K562 (cell line): ENCODE results near the gene PRLH. TPM values are rescaled to one million over a fixed set of nuclear protein-coding genes. Genes with fewer than 3 reads are reported as not detected.

Source experiments
- ATAC-seq: fragments of 200-7000 bp; cut with Tn5 transposase; 3 replicates; pipeline ENCODE4 v1.9.1; 2020; ENCODE audit warnings: moderate library complexity
- BruUV-seq: library from RNA; stranded (reverse); fragments of 400-500 nt; replicated peaks from 2 replicates; lab custom pipeline; 2021; lab: Mats Ljungman, UMichigan
- CTCF ChIA-PET: fragments of 300-600 bp; formaldehyde crosslinking; extraction: SDS; loops from one replicate; lab custom pipeline; 2021; ENCODE audit warnings: low intra/inter-chr PET ratio; lab: Yijun Ruan, JAX
- POLR2A ChIA-PET: fragments of 300-600, 350-650 bp; sonication (Branson Sonifier 250); formaldehyde crosslinking; extraction: SDS; loops from one replicate; lab custom pipeline; 2021; ENCODE audit warnings: antibody characterized with exemption, inconsistent platforms; lab: Yijun Ruan, JAX
- DNase-seq, 4 experiments: peaks; one replicate each; pipeline versions ENCODE4 v3.0.0 to v3.0.0-alpha.2; 2011 to 2018; ENCODE audit warnings: low spot score in 3 of 4, mixed read lengths in 3 of 4; ENCODE audit errors: extremely low read depth in 1 of 4
- FAIRE-seq: peaks from 2 replicates; lab custom pipeline; 2011; peaks lifted over from hg19 to GRCh38; lab: Jason Lieb, UNC
- H2AFZ ChIP-seq: 2 replicates; pipeline ENCODE4 v1.6.0; 2011; ENCODE audit warnings: low read depth, low read length, control low read depth, inconsistent platforms
- H3K27ac ChIP-seq: fragments of 200-600 bp; 3 replicates; pipeline ENCODE4 v1.8.0; 2011; ENCODE audit warnings: low read depth, mild to moderate bottlenecking, control low read depth, inconsistent platforms, low read length, moderate library complexity, mixed read lengths; ENCODE audit errors: extremely low read depth
- H3K27me3 ChIP-seq, 2 experiments: fragments of 300-600 bp in 1 of 2; 2 replicates in 1 of 2; 3 replicates in 1 of 2; pipeline versions ENCODE4 v1.6.0 to v1.8.0; 2011; ENCODE audit warnings: inconsistent platforms in 2 of 2, low read length in 2 of 2, mild to moderate bottlenecking in 1 of 2, mixed read lengths in 1 of 2, moderate library complexity in 1 of 2; ENCODE audit not compliant: control insufficient read depth in 2 of 2, insufficient read depth in 2 of 2
- H3K36me3 ChIP-seq: fragments of 300-600 bp; 3 replicates; pipeline ENCODE4 v1.8.0; 2011; ENCODE audit warnings: mild to moderate bottlenecking, low read length, inconsistent platforms; ENCODE audit not compliant: control insufficient read depth, insufficient read depth
- H3K4me1 ChIP-seq, 2 experiments: fragments of 200-600 bp in 1 of 2; replicated peaks in 1 of 2; 2 replicates in 1 of 2; 3 replicates in 1 of 2; pipeline versions ENCODE4 v1.5.1 to v1.8.0; 2011; ENCODE audit warnings: inconsistent platforms in 2 of 2, low read length in 2 of 2, mild to moderate bottlenecking in 1 of 2, mixed read lengths in 1 of 2, moderate library complexity in 1 of 2; ENCODE audit not compliant: control insufficient read depth in 2 of 2, insufficient read depth in 2 of 2
- H3K4me2 ChIP-seq: 2 replicates; pipeline ENCODE4 v1.6.1; 2011; ENCODE audit warnings: low read length, control low read depth, inconsistent platforms, mixed read lengths; ENCODE audit not compliant: insufficient read depth
- H3K4me3 ChIP-seq: fragments of 200-600 bp; sonication (generic), shearing (Covaris generic); 2 replicates; pipeline ENCODE4 v1.5.1; 2016; ENCODE audit warnings: control low read depth, inconsistent platforms
- H3K79me2 ChIP-seq: fragments of 200-600 bp; 3 replicates; pipeline ENCODE4 v1.8.0; 2011; ENCODE audit warnings: low read length, inconsistent platforms; ENCODE audit not compliant: control insufficient read depth, insufficient read depth
- H3K9ac ChIP-seq, 2 experiments: 2 replicates each; pipeline versions ENCODE4 v1.6.0 to v1.6.1; 2011; ENCODE audit warnings: low read depth in 2 of 2, low read length in 2 of 2, control low read depth in 1 of 2, inconsistent platforms in 1 of 2, mild to moderate bottlenecking in 1 of 2, mixed read lengths in 1 of 2; ENCODE audit not compliant: insufficient read depth in 1 of 2
- H3K9me1 ChIP-seq: one replicate; pipeline ENCODE4 v1.6.0; 2011; ENCODE audit warnings: inconsistent platforms, mild to moderate bottlenecking, low read length, moderate library complexity; ENCODE audit not compliant: control insufficient read depth, insufficient read depth
- H3K9me3 ChIP-seq: replicated peaks from 2 replicates; pipeline ENCODE4 v1.5.1; 2011; ENCODE audit warnings: low read depth, low read length, inconsistent platforms; ENCODE audit not compliant: control insufficient read depth, insufficient read depth
- H4K20me1 ChIP-seq: replicated peaks from 2 replicates; pipeline ENCODE4 v1.6.1; 2011; ENCODE audit warnings: low read length, inconsistent platforms, mixed read lengths; ENCODE audit not compliant: control insufficient read depth, insufficient read depth
- C11orf30 ChIP-seq: fragments of 450-650 bp; IDR thresholded peaks from 2 replicates; pipeline ENCODE4 v1.6.1; 2016; ENCODE audit warnings: low read depth, mild to moderate bottlenecking
- ETS2 ChIP-seq: IDR thresholded peaks from 2 replicates; pipeline ENCODE4 v1.6.1; 2016; ENCODE audit warnings: borderline replicate concordance, missing genetic modification characterization, mild to moderate bottlenecking, moderate library complexity, missing compliant biosample characterization; ENCODE audit not compliant: poor library complexity, severe bottlenecking
- HMG20A ChIP-seq: fragments of 450-650 bp; formaldehyde crosslinking; conservative IDR thresholded peaks from 2 replicates; pipeline ENCODE4 v1.4.0; 2020; ENCODE audit warnings: mild to moderate bottlenecking, mixed read lengths
- RBM39 ChIP-seq: fragments of 200-400 bp; formaldehyde crosslinking; optimal IDR thresholded peaks from 2 replicates; pipeline ENCODE3; 2018; ENCODE audit warnings: low read depth, low read length
- U2AF2 ChIP-seq: fragments of 200-400 bp; formaldehyde crosslinking; optimal IDR thresholded peaks from 2 replicates; pipeline ENCODE3; 2017; ENCODE audit warnings: low read depth, mild to moderate bottlenecking, low read length
- XRCC5 ChIP-seq: fragments of 200-400 bp; formaldehyde crosslinking; IDR thresholded peaks from 2 replicates; pipeline ENCODE4 v1.6.1; 2017; ENCODE audit warnings: low read depth, mild to moderate bottlenecking, low read length
- WGBS: fragments of 100-300 bp; shearing (Covaris generic); methylation state at CpG from one replicate; pipeline ENCODE4 v1.1.6; 2016; ENCODE audit warnings: low coverage, mixed read lengths; ENCODE audit not compliant: insufficient coverage; ENCODE audit errors: missing lambda C conversion rate; 5-methylcytosine and 5-hydroxymethylcytosine counted together
- in situ Hi-C: fragments of 300-500 bp; cut with MboI; formaldehyde crosslinking; loops from 4 replicates; pipeline ENCODE4 v1.15.0; 2018; ENCODE audit warnings: inconsistent platforms, mixed read lengths
- intact Hi-C: fragments of 100-400 bp; cut with micrococcal nuclease; formaldehyde crosslinking; loops from 2 replicates; pipeline ENCODE4 v1.14.2; 2022
- polyA plus RNA-seq, 8 experiments: library from polyadenylated mRNA; depleted of rRNA in 4 of 8; stranded (reverse) in 5 of 8; unstranded in 3 of 8; fragments of >200 nt; fragmentation: Nextera tagmentation in 2 of 8; fragmentation: Illumina TruSeq in 1 of 8; extraction: Ambion mirVana in 2 of 8; extraction: Trizol in 1 of 8; gene quantifications; 2 replicates each; pipeline versions ENCODE4 v1.2.1 to v1.2.3, GENCODE V29; 2011 to 2014; ENCODE audit warnings: inconsistent platforms in 1 of 8, missing spikeins in 1 of 8
- total RNA-seq, 7 experiments: library from RNA; depleted of rRNA in 6 of 7; stranded (reverse); fragments of >200 nt in 6 of 7; fragmentation: Illumina TruSeq in 2 of 7; extraction: Trizol in 2 of 7; gene quantifications; 2 replicates each; pipeline versions ENCODE4 v1.2.1 to v1.2.3, GENCODE V29; 2011 to 2021; ENCODE audit warnings: low replicate concordance in 1 of 7
- TF ChIP-seq, protein P1 (sequence below): sonication (generic); formaldehyde crosslinking; IDR thresholded peaks from 2 replicates; pipeline ENCODE4 v1.8.1; 2023; ENCODE audit warnings: mild to moderate bottlenecking, missing genetic modification reagents
- TF ChIP-seq, protein P2 (sequence below): fragments of 450-650 bp; IDR thresholded peaks from 2 replicates; pipeline ENCODE4 v1.6.1; 2017; ENCODE audit warnings: mild to moderate bottlenecking, moderate library complexity
- TF ChIP-seq, protein P3 (sequence below): fragments of 250-450 bp; sonication (Bioruptor Pico); IDR thresholded peaks from 2 replicates; pipeline ENCODE4 v1.9.0; 2021; ENCODE audit warnings: mild to moderate bottlenecking, inconsistent platforms

PRLH gene
- total and polyA plus RNA-seq, 9 of the 15 experiments (the other 6 are each of a cell fraction or from before 2014, with no cell fraction given): not detected

DNA sequence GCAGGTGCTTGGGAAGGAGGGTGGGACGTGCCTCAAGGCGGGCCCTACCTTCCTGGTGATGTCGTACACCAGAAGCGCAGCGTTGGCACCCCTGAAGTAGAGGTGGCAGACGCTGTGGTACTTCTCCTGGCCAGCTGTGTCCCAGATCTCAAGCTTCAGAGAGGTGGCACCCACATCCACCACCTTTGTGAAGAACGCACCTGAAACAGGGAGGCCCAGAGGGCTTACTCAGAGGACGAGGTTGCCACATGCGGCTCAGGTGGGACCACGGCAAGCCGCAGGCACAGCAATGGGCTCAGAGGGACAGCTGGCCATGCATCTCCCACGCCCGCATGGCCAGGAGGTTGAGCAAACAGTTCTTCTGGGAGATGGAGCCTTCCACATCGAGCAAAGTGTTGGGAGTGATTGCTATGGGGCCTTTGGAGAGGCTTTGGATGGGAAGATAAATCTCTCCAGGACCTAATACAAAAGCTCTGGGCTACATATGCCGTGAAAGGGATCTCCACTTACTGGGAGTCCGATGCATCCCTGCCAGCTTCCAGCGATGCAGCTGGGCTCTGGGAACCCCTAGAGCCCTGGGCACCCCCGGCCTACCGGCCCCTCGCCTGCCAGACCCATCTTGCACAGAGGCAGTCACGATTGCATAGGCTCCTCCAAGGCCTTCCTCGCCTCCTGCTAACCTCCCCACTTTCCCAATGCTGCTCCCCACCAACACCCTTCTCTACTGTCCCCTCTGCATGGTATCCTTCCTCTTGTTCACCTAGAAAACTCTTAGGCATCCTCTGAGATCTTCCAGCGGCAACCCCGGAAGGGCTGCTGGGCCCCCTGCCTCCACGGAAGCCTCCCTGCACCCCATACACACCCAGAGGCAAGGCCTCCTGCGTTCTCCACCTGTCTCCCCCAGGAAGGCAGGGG lies 11.8 kb downstream of the PRLH start:
- POLR2A ChIA-PET: no interaction called here
- WGBS: 1% methylated on average over 25 of the region's 26 CpGs
- ATAC-seq: no peak
- Histone ChIP-seq H3K4me3 (no peak overlapping the region), H3K27ac (no peak overlapping the region), H3K4me1 (peaks cover 0 to 5% of the 10 kb centered on the region in 2 experiments; a peak in 1 of 5 replicates), H3K79me2 (no peaks in the 10 kb centered on the region), H3K9ac (no peak overlapping the region), H2AFZ (no peak overlapping the region), H3K9me1 (no peaks in the 10 kb centered on the region), H3K9me3 (no peaks in the 10 kb centered on the region), H3K4me2 (no peak overlapping the region), H3K36me3 (no peaks in the 10 kb centered on the region), H3K27me3 (peaks cover 4 to 68% of the 10 kb centered on the region in 2 experiments; a peak in 3 of 5 replicates), H4K20me1 (no peaks in the 10 kb centered on the region)
- CTCF ChIA-PET: no interaction called here
- in situ Hi-C loops: loop anchor here (10.0 kb wide), 1 partner anchor 423 kb away; no protein-coding TSS in a partner anchor
- FAIRE-seq: no peak
- BruUV-seq: no TSS peak
- DNase-seq: no peak
- TF ChIP-seq C11orf30 (no peak), HMG20A (no peak), ETS2 (tag) (no peak), XRCC5 (no peak), RBM39 (no peak), U2AF2 (no peak)
- TF ChIP-seq, protein P1, sequence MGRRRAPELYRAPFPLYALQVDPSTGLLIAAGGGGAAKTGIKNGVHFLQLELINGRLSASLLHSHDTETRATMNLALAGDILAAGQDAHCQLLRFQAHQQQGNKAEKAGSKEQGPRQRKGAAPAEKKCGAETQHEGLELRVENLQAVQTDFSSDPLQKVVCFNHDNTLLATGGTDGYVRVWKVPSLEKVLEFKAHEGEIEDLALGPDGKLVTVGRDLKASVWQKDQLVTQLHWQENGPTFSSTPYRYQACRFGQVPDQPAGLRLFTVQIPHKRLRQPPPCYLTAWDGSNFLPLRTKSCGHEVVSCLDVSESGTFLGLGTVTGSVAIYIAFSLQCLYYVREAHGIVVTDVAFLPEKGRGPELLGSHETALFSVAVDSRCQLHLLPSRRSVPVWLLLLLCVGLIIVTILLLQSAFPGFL (CRISPR knock-in tag): no peak
- TF ChIP-seq, protein P2, sequence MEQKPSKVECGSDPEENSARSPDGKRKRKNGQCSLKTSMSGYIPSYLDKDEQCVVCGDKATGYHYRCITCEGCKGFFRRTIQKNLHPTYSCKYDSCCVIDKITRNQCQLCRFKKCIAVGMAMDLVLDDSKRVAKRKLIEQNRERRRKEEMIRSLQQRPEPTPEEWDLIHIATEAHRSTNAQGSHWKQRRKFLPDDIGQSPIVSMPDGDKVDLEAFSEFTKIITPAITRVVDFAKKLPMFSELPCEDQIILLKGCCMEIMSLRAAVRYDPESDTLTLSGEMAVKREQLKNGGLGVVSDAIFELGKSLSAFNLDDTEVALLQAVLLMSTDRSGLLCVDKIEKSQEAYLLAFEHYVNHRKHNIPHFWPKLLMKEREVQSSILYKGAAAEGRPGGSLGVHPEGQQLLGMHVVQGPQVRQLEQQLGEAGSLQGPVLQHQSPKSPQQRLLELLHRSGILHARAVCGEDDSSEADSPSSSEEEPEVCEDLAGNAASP: no peak
- TF ChIP-seq, protein P3, sequence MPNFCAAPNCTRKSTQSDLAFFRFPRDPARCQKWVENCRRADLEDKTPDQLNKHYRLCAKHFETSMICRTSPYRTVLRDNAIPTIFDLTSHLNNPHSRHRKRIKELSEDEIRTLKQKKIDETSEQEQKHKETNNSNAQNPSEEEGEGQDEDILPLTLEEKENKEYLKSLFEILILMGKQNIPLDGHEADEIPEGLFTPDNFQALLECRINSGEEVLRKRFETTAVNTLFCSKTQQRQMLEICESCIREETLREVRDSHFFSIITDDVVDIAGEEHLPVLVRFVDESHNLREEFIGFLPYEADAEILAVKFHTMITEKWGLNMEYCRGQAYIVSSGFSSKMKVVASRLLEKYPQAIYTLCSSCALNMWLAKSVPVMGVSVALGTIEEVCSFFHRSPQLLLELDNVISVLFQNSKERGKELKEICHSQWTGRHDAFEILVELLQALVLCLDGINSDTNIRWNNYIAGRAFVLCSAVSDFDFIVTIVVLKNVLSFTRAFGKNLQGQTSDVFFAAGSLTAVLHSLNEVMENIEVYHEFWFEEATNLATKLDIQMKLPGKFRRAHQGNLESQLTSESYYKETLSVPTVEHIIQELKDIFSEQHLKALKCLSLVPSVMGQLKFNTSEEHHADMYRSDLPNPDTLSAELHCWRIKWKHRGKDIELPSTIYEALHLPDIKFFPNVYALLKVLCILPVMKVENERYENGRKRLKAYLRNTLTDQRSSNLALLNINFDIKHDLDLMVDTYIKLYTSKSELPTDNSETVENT (CRISPR knock-in tag): no peak
- intact Hi-C loops: no loop called here
